Fibroblast of lung (primary cell): ENCODE measurements around the gene PF4V1. TPM values are rescaled to one million over a fixed set of nuclear protein-coding genes. Genes with fewer than 3 reads are reported as not detected.
A peak's percentile ranks its signal among the peaks of the same experiment; 100 is the strongest.

Experiments used
- DNase-seq, 2 donors: peaks; one replicate each; pipeline versions ENCODE4 v3.0.0 to v3.0.0-alpha.2; 2010; ENCODE audit warnings: low read depth in 2 of 2
- H2AFZ ChIP-seq: 2 replicates; pipeline ENCODE4 v1.5.1; 2012; ENCODE audit warnings: low read length, control low read depth, inconsistent platforms
- H3K27ac ChIP-seq: 2 replicates; pipeline ENCODE4 v1.5.1; 2011; ENCODE audit warnings: low read length, control low read depth; ENCODE audit not compliant: insufficient read depth
- H3K27me3 ChIP-seq: 2 replicates; pipeline ENCODE4 v1.5.1; 2011; ENCODE audit warnings: mild to moderate bottlenecking, low read length; ENCODE audit not compliant: control insufficient read depth, insufficient read depth
- H3K36me3 ChIP-seq: 2 replicates; pipeline ENCODE4 v1.5.1; 2011; ENCODE audit warnings: low read length; ENCODE audit not compliant: control insufficient read depth, insufficient read depth
- H3K4me1 ChIP-seq: 2 replicates; pipeline ENCODE4 v1.5.1; 2011; ENCODE audit warnings: low read length; ENCODE audit not compliant: control insufficient read depth, insufficient read depth; ENCODE audit errors: extremely low read depth
- H3K4me2 ChIP-seq: 2 replicates; pipeline ENCODE4 v1.5.1; 2011; ENCODE audit warnings: low read length, control low read depth; ENCODE audit not compliant: insufficient read depth; ENCODE audit errors: extremely low read depth
- H3K4me3 ChIP-seq, 4 experiments: fragments of 200-600 bp in 1 of 4; sonication (generic) in 1 of 4; replicated peaks in 1 of 4; 2 replicates each; pipeline ENCODE4 v1.5.1; 2011 to 2016; ENCODE audit warnings: low read length in 4 of 4, low read depth in 3 of 4, mild to moderate bottlenecking in 3 of 4, control low read depth in 2 of 4, inconsistent platforms in 1 of 4, mixed read lengths in 1 of 4; ENCODE audit not compliant: insufficient read depth in 1 of 4; ENCODE audit errors: control extremely low read depth in 1 of 4
- H3K79me2 ChIP-seq: 2 replicates; pipeline ENCODE4 v1.5.1; 2012; ENCODE audit warnings: mild to moderate bottlenecking, low read length, inconsistent platforms; ENCODE audit not compliant: control insufficient read depth, insufficient read depth
- H3K9ac ChIP-seq: 2 replicates; pipeline ENCODE4 v1.5.1; 2011; ENCODE audit warnings: mild to moderate bottlenecking, low read length, control low read depth; ENCODE audit not compliant: insufficient read depth
- H3K9me3 ChIP-seq: 2 replicates; pipeline ENCODE4 v1.5.1; 2012; ENCODE audit warnings: low read depth, low read length; ENCODE audit not compliant: control insufficient read depth, insufficient read depth
- H4K20me1 ChIP-seq: 2 replicates; pipeline ENCODE4 v1.5.1; 2011; ENCODE audit warnings: low read length; ENCODE audit not compliant: control insufficient read depth, insufficient read depth; ENCODE audit errors: extremely low read depth
- CTCF ChIP-seq, 2 donors: IDR thresholded peaks in 1 of 2; conservative IDR thresholded peaks in 1 of 2; 1 replicate in 1 of 2; 2 replicates in 1 of 2; pipeline ENCODE4 v1.5.1; 2011 to 2012; ENCODE audit warnings: low read length in 2 of 2, control low read depth in 1 of 2, inconsistent platforms in 1 of 2, low read depth in 1 of 2, mild to moderate bottlenecking in 1 of 2
- EZH2 ChIP-seq: IDR thresholded peaks from 2 replicates; pipeline ENCODE4 v1.5.1; 2012; ENCODE audit warnings: low read length, control low read depth, mild to moderate bottlenecking; ENCODE audit errors: missing control alignments
- polyA plus RNA-seq, 2 donors: library from polyadenylated mRNA; depleted of rRNA in 1 of 2; stranded (reverse) in 1 of 2; unstranded in 1 of 2; fragments of >200 nt; gene quantifications; 2 replicates each; pipeline ENCODE4 v1.2.1, GENCODE V29; 2011 to 2012; ENCODE audit warnings: missing spikeins in 1 of 2
- total RNA-seq: library from RNA; depleted of rRNA; stranded (reverse); fragments of >200 nt; gene quantifications from 2 replicates; pipeline ENCODE4 v1.2.1, GENCODE V29; 2014

The PF4V1 gene
- total and polyA plus RNA-seq, 2 donors (not counting 1 experiment from before 2014, with no cell fraction given), result not detected

GRCh38 chr4:73868206-73869129, 15.4 kb downstream of the PF4V1 start:
- peak in 1 of 2 donors; percentile 29 for DNase-seq
- Histone ChIP-seq H3K9me3 (no peaks in the 10 kb centered on the region), H2AFZ (peak overlapping the region; percentile 73), H3K27ac (no peak overlapping the region), H3K4me3 (peak overlapping the region; percentile 52 to 74 (median 63)), H3K9ac (peak overlapping the region; percentile 65), H4K20me1 (no peaks in the 10 kb centered on the region), H3K4me2 (peak overlapping the region; percentile 91), H3K79me2 (no peaks in the 10 kb centered on the region), H3K4me1 (no peaks in the 10 kb centered on the region), H3K36me3 (no peaks in the 10 kb centered on the region), H3K27me3 (no peaks in the 10 kb centered on the region)
- TF ChIP-seq EZH2 (no peak), CTCF (conservative IDR thresholded peaks at IDR 0.05 in 1 of 2, IDR thresholded peaks at IDR 0.05 in 1 of 2; ENCODE audit: low read depth in 1 of 2, low read length in 2 of 2) (no peak)

GRCh38 chr4:73869130-73870055, 16.3 kb downstream of the PF4V1 start, which contains the start of gene CXCL1:
Gene CXCL1 (plus strand): TSS chr4:73869393. CDS start chr4:73869471, 78 bp downstream.
- peak within 1 kb of the TSS; percentile 91 for H3K4me2 ChIP-seq
- DNase-seq, result peak in 1 of 2 donors; percentile 33
- H3K79me2 ChIP-seq, result no peaks in the 10 kb centered on the region
- H2AFZ ChIP-seq, result peak within 1 kb of the TSS; percentile 73
- H3K27ac ChIP-seq, result peak within 1 kb of the TSS; percentile 40
- TF ChIP-seq EZH2, result no peak
- no peak for TF ChIP-seq CTCF (conservative IDR thresholded peaks at IDR 0.05 in 1 of 2, IDR thresholded peaks at IDR 0.05 in 1 of 2; ENCODE audit: low read depth in 1 of 2, low read length in 2 of 2)
- H3K36me3 ChIP-seq, result no peaks in the 10 kb centered on the region
- H3K9ac ChIP-seq, result peak within 1 kb of the TSS; percentile 65
- no peaks in the 10 kb centered on the region for H3K4me1 ChIP-seq
- H3K4me3 ChIP-seq, result peak within 1 kb of the TSS; percentile 52 to 74 (median 63)
- no peaks in the 10 kb centered on the region for H3K27me3 ChIP-seq
- no peaks in the 10 kb centered on the region for H3K9me3 ChIP-seq
- no peaks in the 10 kb centered on the region for H4K20me1 ChIP-seq

GRCh38 chr4:73870260-73870659, 17.2 kb downstream of the PF4V1 start:
- Histone ChIP-seq H3K27ac (no peak overlapping the region), H3K9me3 (no peaks in the 10 kb centered on the region), H3K79me2 (no peaks in the 10 kb centered on the region), H3K4me3 (peak overlapping the region in 2 of 4 experiments; percentile 52 to 71), H3K27me3 (no peaks in the 10 kb centered on the region), H3K4me2 (no peak overlapping the region), H4K20me1 (no peaks in the 10 kb centered on the region), H3K9ac (no peak overlapping the region), H2AFZ (no peak overlapping the region), H3K36me3 (no peaks in the 10 kb centered on the region), H3K4me1 (no peaks in the 10 kb centered on the region)
- no peak for DNase-seq
- TF ChIP-seq EZH2, result no peak
- TF ChIP-seq CTCF (conservative IDR thresholded peaks at IDR 0.05 in 1 of 2, IDR thresholded peaks at IDR 0.05 in 1 of 2; ENCODE audit: low read depth in 1 of 2, low read length in 2 of 2), result no peak
